B cell (primary cell): ENCODE measurements around the gene AMH. TPM values are rescaled to one million over a fixed set of nuclear protein-coding genes. Genes with fewer than 3 reads are reported as not detected.

Experiments
- ATAC-seq: fragments of 200-7000 bp; cut with Tn5 transposase; one replicate; pipeline ENCODE4 v1.10.0; 2021; ENCODE audit warnings: low read depth, mild to moderate bottlenecking, moderate number of reproducible peaks, moderate library complexity
- CTCF ChIA-PET: fragments of 350-600 bp; sonication (Branson Sonifier 250); formaldehyde crosslinking; loops from one replicate; lab custom pipeline; 2021; ENCODE audit warnings: antibody characterized with exemption, inconsistent platforms; lab: Charles Lee
- POLR2A ChIA-PET: fragments of 350-600 bp; sonication (Branson Sonifier 250); formaldehyde crosslinking; loops from one replicate; lab custom pipeline; 2021; ENCODE audit warnings: antibody characterized with exemption; lab: Charles Lee
- DNase-seq: peaks from one replicate; pipeline ENCODE4 v3.0.0; 2013
- H2AFZ ChIP-seq: 2 replicates; pipeline ENCODE4 v1.6.1; 2012; ENCODE audit warnings: mild to moderate bottlenecking, low read depth, low read length; ENCODE audit not compliant: insufficient read depth, poor library complexity, severe bottlenecking
- H3K27ac ChIP-seq, 2 donors: 1 replicate in 1 of 2; 2 replicates in 1 of 2; pipeline ENCODE4 v1.5.1; 2012 to 2013; ENCODE audit warnings: low read length in 2 of 2, mild to moderate bottlenecking in 2 of 2, moderate library complexity in 1 of 2
- H3K27me3 ChIP-seq, 4 experiments: fragments of 200-600 bp in 1 of 4; sonication (generic) in 1 of 4; replicated peaks in 1 of 4; 1 replicate in 2 of 4; 2 replicates in 2 of 4; pipeline versions ENCODE4 v1.6.1 to v1.7.0; 2013 to 2016; ENCODE audit warnings: low read length in 3 of 4, mild to moderate bottlenecking in 2 of 4, mixed read lengths in 1 of 4, moderate library complexity in 1 of 4; ENCODE audit not compliant: insufficient read depth in 4 of 4, control insufficient read depth in 3 of 4; ENCODE audit errors: control extremely low read depth in 1 of 4
- H3K36me3 ChIP-seq, 2 experiments: replicated peaks in 1 of 2; 1 replicate in 1 of 2; 2 replicates in 1 of 2; pipeline versions ENCODE4 v1.6.1 to v1.7.1; 2013; ENCODE audit warnings: low read length in 1 of 2; ENCODE audit not compliant: insufficient read depth in 2 of 2, control insufficient read depth in 1 of 2; ENCODE audit errors: control extremely low read depth in 1 of 2, extremely low read depth in 1 of 2
- H3K4me1 ChIP-seq, 2 donors: fragments of 200-600 bp in 1 of 2; sonication (generic) in 1 of 2; 1 replicate in 1 of 2; 2 replicates in 1 of 2; pipeline versions ENCODE4 v1.5.1 to v1.6.1; 2013 to 2017; ENCODE audit warnings: low read length in 2 of 2; ENCODE audit not compliant: control insufficient read depth in 2 of 2, insufficient read depth in 2 of 2
- H3K4me2 ChIP-seq: replicated peaks from 2 replicates; pipeline ENCODE3; 2012; ENCODE audit warnings: mild to moderate bottlenecking, low read depth, low read length; ENCODE audit not compliant: poor library complexity, severe bottlenecking
- H3K4me3 ChIP-seq, 5 experiments: fragments of 200-600 bp in 1 of 5; sonication (generic) in 1 of 5; 1 replicate in 3 of 5; 2 replicates in 2 of 5; pipeline versions ENCODE4 v1.5.1 to v1.7.0; 2011 to 2016; ENCODE audit warnings: low read length in 4 of 5, mild to moderate bottlenecking in 4 of 5, low read depth in 2 of 5, control low read depth in 1 of 5, moderate library complexity in 1 of 5; ENCODE audit not compliant: insufficient read depth in 1 of 5; ENCODE audit errors: control extremely low read depth in 1 of 5, extremely low read depth in 1 of 5
- H3K79me2 ChIP-seq: fragments of 200-600 bp; sonication (generic); one replicate; pipeline ENCODE4 v1.6.0; 2016; ENCODE audit warnings: low read length; ENCODE audit not compliant: control insufficient read depth, insufficient read depth
- H3K9ac ChIP-seq: fragments of 200-600 bp; sonication (generic); 2 replicates; pipeline ENCODE4 v1.6.1; 2017; ENCODE audit warnings: mild to moderate bottlenecking, low read length, moderate library complexity
- H3K9me3 ChIP-seq, 3 donors: one replicate each; pipeline versions ENCODE4 v1.6.1 to v1.7.1; 2013; ENCODE audit warnings: low read length in 2 of 3; ENCODE audit not compliant: control insufficient read depth in 2 of 3, insufficient read depth in 1 of 3; ENCODE audit errors: control extremely low read depth in 1 of 3
- H4K20me1 ChIP-seq: 2 replicates; pipeline ENCODE4 v1.6.0; 2012; ENCODE audit warnings: mild to moderate bottlenecking, low read length; ENCODE audit not compliant: insufficient read depth, control insufficient read depth, poor library complexity, severe bottlenecking
- H3K27ac Mint-ChIP-seq: one replicate; pipeline ENCODE4 v1.8.0; 2021; ENCODE audit warnings: mixed read lengths
- H3K27me3 Mint-ChIP-seq: one replicate; pipeline ENCODE4 v1.8.0; 2021; ENCODE audit warnings: mixed read lengths
- H3K4me1 Mint-ChIP-seq: one replicate; pipeline ENCODE4 v1.8.0; 2021; ENCODE audit warnings: mixed read lengths
- H3K4me3 Mint-ChIP-seq: one replicate; pipeline ENCODE4 v1.8.0; 2021; ENCODE audit warnings: mixed read lengths
- H3K9me3 Mint-ChIP-seq: one replicate; pipeline ENCODE4 v1.8.0; 2022; ENCODE audit warnings: mixed read lengths; ENCODE audit not compliant: insufficient read depth
- EZH2 ChIP-seq: IDR thresholded peaks from 2 replicates; pipeline ENCODE4 v1.6.1; 2012; ENCODE audit warnings: borderline replicate concordance, low read depth, mild to moderate bottlenecking, moderate library complexity, low read length; ENCODE audit not compliant: insufficient read depth, poor library complexity, severe bottlenecking
- WGBS: methylation state at CpG from one replicate; pipeline ENCODE4 v1.1.5; 2013; ENCODE audit warnings: missing lambda C conversion rate; ENCODE audit not compliant: insufficient coverage; 5-methylcytosine and 5-hydroxymethylcytosine counted together
- intact Hi-C: fragments of 100-400 bp; cut with micrococcal nuclease; formaldehyde crosslinking; loops from one replicate; pipeline ENCODE4 v1.10.0; 2022
- polyA plus RNA-seq: library from polyadenylated mRNA; depleted of rRNA; stranded (reverse); fragments of >200 nt; gene quantifications from 2 replicates; pipeline ENCODE4 v1.2.3, GENCODE V29; 2012
- total RNA-seq, 2 donors: library from RNA; stranded (reverse); fragments of 120-200 nt in 1 of 2; gene quantifications; 1 replicate in 1 of 2; 2 replicates in 1 of 2; pipeline versions ENCODE4 v1.2.3 to v1.2.4, GENCODE V29; 2013 to 2022
- TF ChIP-seq, protein P1 (sequence below): fragments of 200-600 bp; IDR thresholded peaks from one replicate; pipeline ENCODE4 v1.8.0; 2022; ENCODE audit warnings: antibody characterized with exemption, mild to moderate bottlenecking

The AMH gene
- total and polyA plus RNA-seq, 2 donors (not counting 1 experiment from before 2014, with no cell fraction given): 1.5 to 4.5 TPM

DNA sequence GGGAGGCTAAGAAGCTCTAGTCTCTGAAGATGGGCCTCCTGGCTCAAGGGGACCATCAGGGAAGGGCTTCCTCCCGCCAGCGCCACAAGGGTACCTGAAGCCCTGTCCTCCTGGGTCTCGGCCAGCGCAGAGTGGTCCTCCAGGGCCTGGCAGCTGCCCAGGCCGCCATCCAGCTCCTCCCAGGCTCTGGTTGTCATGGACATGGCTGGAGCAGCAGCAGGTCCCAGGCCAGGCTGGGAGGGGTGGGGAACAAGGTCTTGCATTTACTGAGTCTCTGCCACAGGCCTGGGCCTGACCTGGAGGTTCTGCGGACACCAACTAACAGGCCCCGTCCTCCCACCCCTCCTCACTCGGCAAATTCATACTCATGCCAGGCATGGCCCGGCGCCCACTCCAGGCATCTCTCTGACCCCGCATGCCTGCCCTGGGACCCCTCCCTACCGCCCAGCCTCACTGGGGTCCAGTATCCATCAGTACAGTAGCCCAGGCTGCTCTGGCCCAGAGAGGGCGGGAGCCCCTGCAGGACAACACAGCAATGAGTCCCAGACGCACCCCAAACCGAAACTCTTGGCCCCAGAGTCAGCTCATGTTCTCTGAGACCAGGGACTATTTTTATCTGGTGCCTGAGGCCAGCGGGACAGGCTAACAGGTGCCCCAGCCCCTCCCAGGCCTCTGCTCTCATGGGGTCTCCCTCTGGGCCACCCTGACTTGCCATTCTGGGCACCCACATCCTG, 6.2 kb downstream of the AMH start:
- POLR2A ChIA-PET: interaction anchor here (0.6 to 8.8 kb wide), 7 partner anchors 16 to 429 kb away, joined by 3 to 134 read pairs (median 5); no protein-coding TSS in a partner anchor

More for the DNA sequence above, 6.2 kb downstream of the AMH start:
- peak overlapping the region; percentile 44 to 56 for H3K27ac ChIP-seq
- peaks cover 0 to 21% (median 9%) of the 10 kb centered on the region in 4 experiments for H3K27me3 ChIP-seq
- H2AFZ ChIP-seq: no peak overlapping the region
- 83% methylated on average over 16 of the region's 16 CpGs for WGBS
- no peaks in the 10 kb centered on the region for H3K36me3 ChIP-seq
- peaks cover 65 to 82% of the 10 kb centered on the region in 2 donors for H3K4me1 ChIP-seq
- no peak overlapping the region for H3K4me3 ChIP-seq
- ATAC-seq (no peak), DNase-seq (no peak)
- peak overlapping the region; percentile 70 for H3K4me2 ChIP-seq
- peaks cover 12% of the 10 kb centered on the region for H4K20me1 ChIP-seq
- Mint-ChIP-seq H3K4me3 (peak overlapping the region; percentile 26), H3K9me3 (no peaks in the 10 kb centered on the region), H3K27ac (peak overlapping the region; percentile 50), H3K4me1 (peaks cover 56% of the 10 kb centered on the region), H3K27me3 (no peaks in the 10 kb centered on the region)
- intact Hi-C loops: no loop called here
- H3K9me3 ChIP-seq: peaks cover 0 to 21% (median 0%) of the 10 kb centered on the region in 3 donors
- peaks cover 10% of the 10 kb centered on the region for H3K79me2 ChIP-seq
- TF ChIP-seq, protein P1, sequence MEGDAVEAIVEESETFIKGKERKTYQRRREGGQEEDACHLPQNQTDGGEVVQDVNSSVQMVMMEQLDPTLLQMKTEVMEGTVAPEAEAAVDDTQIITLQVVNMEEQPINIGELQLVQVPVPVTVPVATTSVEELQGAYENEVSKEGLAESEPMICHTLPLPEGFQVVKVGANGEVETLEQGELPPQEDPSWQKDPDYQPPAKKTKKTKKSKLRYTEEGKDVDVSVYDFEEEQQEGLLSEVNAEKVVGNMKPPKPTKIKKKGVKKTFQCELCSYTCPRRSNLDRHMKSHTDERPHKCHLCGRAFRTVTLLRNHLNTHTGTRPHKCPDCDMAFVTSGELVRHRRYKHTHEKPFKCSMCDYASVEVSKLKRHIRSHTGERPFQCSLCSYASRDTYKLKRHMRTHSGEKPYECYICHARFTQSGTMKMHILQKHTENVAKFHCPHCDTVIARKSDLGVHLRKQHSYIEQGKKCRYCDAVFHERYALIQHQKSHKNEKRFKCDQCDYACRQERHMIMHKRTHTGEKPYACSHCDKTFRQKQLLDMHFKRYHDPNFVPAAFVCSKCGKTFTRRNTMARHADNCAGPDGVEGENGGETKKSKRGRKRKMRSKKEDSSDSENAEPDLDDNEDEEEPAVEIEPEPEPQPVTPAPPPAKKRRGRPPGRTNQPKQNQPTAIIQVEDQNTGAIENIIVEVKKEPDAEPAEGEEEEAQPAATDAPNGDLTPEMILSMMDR: no peak
- TF ChIP-seq EZH2: no peak
- H3K9ac ChIP-seq: no peak overlapping the region
- CTCF ChIA-PET: interaction anchor here (4.7 to 6.3 kb wide), 2 partner anchors 16 to 17 kb away, joined by 31 to 63 read pairs; no protein-coding TSS in a partner anchor
